OCI-LY1 (cell line): ENCODE measurements around the gene STARD5.

Source experiments
- CTCF ChIP-seq: fragments of 200-600 bp; sonication (generic), shearing (Covaris generic); IDR thresholded peaks from 2 replicates; pipeline ENCODE4 v1.5.1; 2017; ENCODE audit warnings: mild to moderate bottlenecking, antibody characterized with exemption, low read length, moderate library complexity, mixed read lengths
- EZH2 ChIP-seq: fragments of 200-600 bp; sonication (generic), shearing (Covaris generic); IDR thresholded peaks from 2 replicates; pipeline ENCODE4 v1.8.0; 2017; ENCODE audit warnings: borderline replicate concordance, mixed run types, mild to moderate bottlenecking, antibody characterized with exemption, low read length, moderate library complexity, mixed read lengths

DNA sequence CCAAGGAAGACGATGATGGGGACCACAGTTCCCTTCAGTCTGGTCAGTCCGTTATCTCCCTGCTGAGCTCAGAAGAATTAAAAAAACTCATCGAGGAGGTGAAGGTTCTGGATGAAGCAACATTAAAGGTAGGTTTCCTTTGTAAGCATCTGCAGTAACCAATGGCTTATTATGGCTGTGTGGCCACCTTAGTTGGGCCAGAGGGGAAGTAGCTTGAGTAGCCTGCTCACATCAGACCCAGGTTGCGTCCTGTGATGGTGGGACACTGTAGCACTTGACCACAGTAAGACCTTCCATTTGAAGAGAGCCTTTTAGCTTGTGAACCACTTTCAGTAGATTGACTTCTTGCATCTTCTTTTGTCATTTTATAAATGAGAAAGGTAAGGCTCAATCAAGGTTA lies 22.6 kb downstream of the STARD5 start:
- no peak for TF ChIP-seq CTCF
- TF ChIP-seq EZH2: no peak
